Kidney capillary endothelial cell (primary cell): ENCODE results near the gene IGFN1.

Source experiments
- DNase-seq: peaks from one replicate; pipeline ENCODE4 v3.0.0-alpha.2; 2018; ENCODE audit warnings: low spot score

The IGFN1 gene

DNA sequence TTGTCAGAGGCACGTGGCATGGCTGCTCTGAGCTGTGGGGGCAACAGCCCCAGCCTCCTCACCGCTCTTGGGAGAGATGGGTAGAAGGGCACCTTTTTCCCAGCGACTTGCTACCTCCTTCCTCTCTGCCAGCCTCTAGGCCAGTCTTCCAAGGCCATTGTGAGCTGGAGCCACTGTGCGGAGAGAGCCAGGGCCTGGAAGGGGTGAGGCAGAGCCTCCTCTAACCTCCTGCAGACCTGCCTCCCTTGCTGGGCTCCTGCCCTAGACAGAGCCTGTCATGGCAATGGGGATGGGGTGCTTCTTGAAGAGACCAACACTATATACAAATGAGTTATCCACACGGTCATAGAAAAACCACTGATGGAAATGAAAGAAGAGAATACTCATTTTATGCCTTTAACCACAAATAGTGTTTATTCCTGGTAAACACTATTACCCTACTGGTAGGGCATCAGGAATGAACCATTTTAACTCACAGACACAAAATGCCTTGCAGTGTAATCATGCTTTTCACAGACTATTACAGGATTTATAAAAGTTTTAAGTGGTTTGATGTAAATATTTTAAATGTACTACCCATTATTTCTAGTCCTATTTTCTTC, 5.0 kb upstream of the IGFN1 start:
- DNase-seq, result no peak

- DNase-seq, result no peak
These were observed 4.4 kb upstream of the IGFN1 start for GRCh38 chr1:201186192-201186591.

- DNase-seq, result no peak
These were observed 1.5 kb upstream of the IGFN1 start for GRCh38 chr1:201189085-201189484.

DNA sequence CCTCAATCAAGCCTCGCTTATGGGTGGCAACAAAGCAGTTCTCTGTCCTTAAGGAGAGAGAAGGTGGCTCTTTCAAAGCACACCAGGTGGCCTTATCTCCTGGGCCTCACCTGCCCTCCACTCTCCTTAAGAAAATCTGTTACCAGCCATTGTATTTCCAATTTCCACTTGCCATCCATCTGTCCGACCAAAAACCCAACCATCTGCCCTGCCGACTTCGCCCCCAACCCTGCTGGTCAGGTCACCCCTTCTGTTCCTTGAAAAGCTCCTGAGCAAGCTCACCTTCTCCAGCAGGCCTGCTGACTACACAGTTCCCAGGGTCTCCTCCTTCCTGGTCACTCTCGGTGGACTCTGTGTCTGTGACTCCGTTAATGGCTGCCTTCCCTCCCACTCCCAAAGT, 619 bp upstream of the IGFN1 start:
- DNase-seq, result no peak

DNA sequence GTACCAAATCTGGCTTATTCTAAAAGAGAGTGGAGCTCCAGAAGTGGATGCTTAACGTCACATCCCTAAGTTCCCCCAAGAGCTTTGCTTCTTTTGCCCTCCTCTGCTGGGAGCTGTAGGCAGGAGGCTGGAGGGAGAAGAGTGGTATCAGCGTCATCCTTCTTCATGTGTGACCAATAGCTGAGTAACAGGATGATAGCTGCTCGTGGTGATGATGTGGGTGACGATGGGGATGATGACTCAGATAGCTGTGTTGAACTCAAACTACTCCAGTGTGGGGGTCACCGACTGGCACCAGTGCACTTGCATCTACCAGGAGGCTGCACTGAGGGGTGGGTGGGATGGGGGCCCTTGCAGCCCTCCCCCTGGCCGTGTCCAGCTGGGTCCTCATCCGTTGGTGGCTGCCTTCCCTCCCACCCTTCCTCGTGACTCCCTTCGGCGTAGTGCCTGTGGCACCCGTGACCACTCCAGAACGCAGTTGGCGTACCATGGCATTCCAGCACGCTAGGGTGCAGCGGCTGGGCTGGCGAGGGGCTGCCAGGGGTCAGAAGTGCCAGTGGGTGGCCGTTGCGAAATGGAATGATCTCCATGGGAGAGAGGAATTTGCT, 1.1 kb downstream of the IGFN1 start:
- peak; percentile 89 for DNase-seq

DNA sequence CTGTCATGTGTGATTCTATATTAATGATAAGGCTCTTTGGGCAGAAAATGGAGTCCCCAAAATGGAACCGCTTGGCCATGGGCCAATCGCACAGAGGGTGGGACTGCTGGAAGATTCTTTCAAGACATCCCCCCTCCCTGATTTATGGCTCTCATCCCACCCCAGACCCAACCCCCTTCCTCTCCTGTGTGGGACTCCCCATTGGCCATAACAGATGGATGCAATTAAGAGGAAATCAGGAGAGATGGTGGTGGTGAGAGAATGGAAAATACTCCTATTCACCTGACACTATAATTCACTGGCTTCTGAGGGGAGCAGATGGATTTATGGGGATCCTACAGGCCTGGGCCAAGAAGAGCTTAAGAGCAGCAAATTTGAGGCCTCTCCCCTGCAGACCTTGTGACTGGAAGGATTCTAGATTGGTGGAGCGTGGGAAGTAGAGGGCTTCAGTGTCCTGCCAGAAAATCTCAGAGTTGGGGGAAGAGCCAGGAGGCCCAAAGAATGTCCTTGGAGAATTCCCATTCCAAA, 1.7 kb downstream of the IGFN1 start:
- DNase-seq, result no peak

- DNase-seq, result no peak
These were observed 3.4 kb downstream of the IGFN1 start for GRCh38 chr1:201194046-201194445.

DNA sequence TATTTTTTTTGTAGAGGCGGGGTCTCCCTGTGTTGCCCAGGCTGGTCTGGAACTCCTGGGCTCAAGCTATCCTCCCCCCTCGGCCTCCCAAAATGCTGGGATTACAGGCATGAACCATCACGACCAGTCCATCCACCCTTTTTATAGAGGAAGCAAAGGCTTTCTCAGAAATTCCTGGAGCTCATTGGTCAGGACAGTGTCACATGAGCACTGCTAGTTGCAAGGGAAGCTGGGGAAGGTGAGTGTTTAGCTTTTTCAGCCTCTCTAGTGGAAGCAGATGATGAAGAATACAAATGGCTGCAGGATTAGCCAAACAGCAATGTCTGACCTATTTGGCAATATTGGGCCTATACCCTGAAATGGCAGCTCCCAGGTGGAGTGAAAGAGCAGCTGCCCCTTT, 8.0 kb downstream of the IGFN1 start:
- DNase-seq, result no peak

DNA sequence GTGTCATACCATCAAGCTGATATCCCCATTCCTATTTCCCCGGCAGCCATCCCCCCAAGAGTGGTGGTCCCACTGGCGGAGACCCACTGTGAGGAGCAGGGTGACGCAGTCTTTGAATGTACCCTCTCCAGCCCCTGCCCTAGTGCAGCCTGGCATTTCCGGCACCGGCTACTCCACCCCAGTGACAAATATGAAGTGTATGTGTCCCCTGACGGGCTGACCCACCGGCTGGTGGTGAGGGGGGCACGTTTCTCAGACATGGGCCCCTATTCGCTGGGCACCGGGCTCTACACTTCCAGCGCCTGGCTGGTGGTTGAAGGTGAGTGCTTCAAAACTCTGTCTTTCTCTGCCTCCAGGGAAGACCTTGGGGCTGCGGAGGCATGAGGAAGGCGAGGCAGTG, 14.4 kb downstream of the IGFN1 start:
- no peak for DNase-seq

DNA sequence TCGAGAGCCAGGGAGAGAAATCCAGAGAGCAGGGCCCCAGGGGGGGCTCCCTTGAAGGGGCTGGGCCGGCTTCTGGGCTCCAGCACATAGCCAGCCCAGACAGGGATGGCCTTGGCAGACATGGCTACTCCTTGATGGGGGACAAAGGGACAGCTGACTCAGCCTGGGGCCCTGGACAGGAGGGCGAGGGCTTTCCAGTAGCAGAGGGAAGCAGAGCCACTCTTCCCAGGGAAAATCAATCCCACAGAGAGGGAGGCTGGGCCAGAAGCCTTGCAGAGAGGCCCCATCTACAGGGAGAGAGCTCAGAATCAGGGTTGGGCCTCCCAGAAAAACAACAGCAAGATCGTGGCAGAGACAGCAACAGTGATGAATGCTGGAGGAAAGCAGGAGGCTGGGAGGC, 15.6 kb downstream of the IGFN1 start:
- no peak for DNase-seq

GRCh38 chr1:201207046-201207445, 16.4 kb downstream of the IGFN1 start:
- DNase-seq, result no peak

DNA sequence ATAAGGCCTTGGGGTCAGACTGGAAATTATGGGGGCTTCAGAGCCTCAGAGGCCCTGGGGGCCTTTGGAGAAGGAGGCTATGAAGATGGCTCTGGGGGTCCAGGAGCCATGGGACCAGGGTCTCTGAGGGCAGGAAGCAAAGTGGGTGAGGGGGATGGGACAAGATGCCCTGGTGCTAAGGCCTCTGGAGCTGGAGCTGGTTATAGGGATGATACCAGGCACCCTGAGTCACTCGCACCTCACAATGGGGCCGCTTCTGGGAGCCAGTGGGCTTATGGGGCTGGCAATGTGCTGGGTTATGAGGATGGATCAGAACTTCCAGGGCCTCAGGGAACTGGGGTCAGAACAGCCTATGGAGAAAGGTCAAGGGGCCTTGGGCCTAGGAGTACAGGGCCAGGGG, 17.6 kb downstream of the IGFN1 start:
- DNase-seq, result no peak

DNA sequence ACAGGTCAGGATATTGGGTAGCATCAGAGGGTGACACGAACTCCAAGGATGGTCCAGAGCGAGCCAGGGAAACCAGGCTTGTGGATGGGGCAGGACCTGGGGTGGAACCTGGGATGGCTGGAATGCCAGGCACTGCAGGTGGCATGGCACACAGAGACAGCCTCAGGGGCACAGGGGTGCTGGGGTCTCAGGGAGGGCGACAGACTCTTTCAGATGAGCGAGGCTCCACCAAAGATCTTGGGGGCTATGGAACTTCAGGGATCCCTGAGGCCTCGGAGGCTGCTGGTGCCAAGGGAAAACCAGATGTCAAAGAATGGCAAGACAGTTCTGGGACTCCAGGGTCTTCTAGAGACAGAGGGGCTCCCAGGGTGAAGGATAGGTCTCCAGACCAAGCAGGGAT, 21.4 kb downstream of the IGFN1 start:
- DNase-seq, result no peak

DNA sequence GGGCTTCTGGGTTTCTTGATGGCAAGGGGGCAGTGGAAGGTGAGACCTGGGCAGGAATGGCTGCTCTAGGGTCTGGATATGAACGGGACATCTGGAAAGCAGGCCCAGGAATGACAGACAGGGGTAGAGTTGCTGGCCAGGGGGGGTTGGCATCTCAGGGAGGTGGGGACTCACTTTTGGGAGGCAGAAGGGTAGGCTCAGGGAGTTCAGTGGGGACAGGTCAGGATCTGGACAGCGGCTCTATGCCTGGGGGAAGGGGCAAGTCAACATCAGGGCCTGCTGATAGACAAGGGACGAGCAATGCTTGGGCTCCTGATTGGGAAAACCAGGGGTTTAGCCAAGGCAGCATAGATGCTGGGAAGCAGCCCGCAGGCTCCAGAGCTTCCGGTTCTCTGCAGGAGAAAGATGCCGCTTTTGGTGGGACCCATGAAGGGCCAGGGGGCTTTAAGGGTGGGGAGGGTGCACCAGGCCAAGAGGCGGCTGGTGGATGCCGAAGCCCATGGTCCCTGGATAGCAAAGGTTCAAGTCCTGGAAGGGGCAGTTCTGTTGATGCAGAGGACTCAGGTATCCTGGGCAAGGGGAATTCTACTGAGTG, 21.9 kb downstream of the IGFN1 start:
- no peak for DNase-seq

GRCh38 chr1:201213106-201213770, 22.6 kb downstream of the IGFN1 start:
- DNase-seq, result no peak

GRCh38 chr1:201213926-201214325, 23.3 kb downstream of the IGFN1 start:
- DNase-seq, result no peak

GRCh38 chr1:201214461-201214860, 23.8 kb downstream of the IGFN1 start:
- DNase-seq, result no peak

DNA sequence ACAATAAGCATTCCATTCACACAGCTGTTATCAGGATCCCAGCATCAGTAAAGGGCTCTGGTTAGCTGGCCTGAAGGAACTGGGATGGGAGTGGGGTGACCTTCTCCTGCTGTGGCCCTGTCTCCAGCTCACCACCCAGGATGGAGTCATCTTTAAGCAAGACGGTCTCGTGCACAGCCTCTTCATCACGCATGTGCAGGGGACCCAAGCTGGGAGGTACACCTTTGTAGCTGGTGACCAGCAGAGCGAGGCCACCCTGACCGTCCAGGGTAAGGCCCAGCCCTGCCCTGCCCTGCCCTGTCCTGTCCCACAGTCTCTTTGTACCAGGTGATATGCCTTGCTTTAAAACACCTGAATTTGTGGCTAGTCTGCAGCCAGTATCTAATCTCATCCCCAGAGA, 24.3 kb downstream of the IGFN1 start:
- no peak for DNase-seq

- no peak for DNase-seq
These were observed 25.1 kb downstream of the IGFN1 start for GRCh38 chr1:201215531-201216357.

GRCh38 chr1:201216395-201217085, 25.9 kb downstream of the IGFN1 start:
- no peak for DNase-seq

- DNase-seq, result no peak
These were observed 26.5 kb downstream of the IGFN1 start for GRCh38 chr1:201217146-201217545.

GRCh38 chr1:201217851-201218250, 27.2 kb downstream of the IGFN1 start:
- DNase-seq, result no peak
